Esophagus squamous epithelium (tissue), 5 donors: Measurements from ENCODE around the gene IGF1. TPM values are rescaled to one million over a fixed set of nuclear protein-coding genes. Genes with fewer than 3 reads are reported as not detected.

Experiments used
- DNase-seq: peaks from one replicate; lab custom pipeline; 2025; lab: John Stamatoyannopoulos, UW
- H3K27ac ChIP-seq, 4 donors: fragments of 200-600 bp; sonication (generic); one replicate each; pipeline ENCODE4 v1.5.1; 2016 to 2019; ENCODE audit warnings: mild to moderate bottlenecking in 1 of 4
- H3K27me3 ChIP-seq, 4 donors: fragments of 200-600 bp; sonication (generic); 1 replicate in 3 of 4; 2 replicates in 1 of 4; pipeline versions ENCODE4 v1.5.1 to v1.6.0; 2017 to 2021; ENCODE audit warnings: antibody characterized with exemption in 1 of 4
- H3K36me3 ChIP-seq, 3 donors: fragments of 200-600 bp; sonication (generic); one replicate each; pipeline ENCODE4 v1.5.1; 2016 to 2019
- H3K4me1 ChIP-seq, 3 donors: fragments of 200-600 bp; sonication (generic); one replicate each; pipeline ENCODE4 v1.5.1; 2017 to 2019
- H3K4me3 ChIP-seq, 4 donors: fragments of 200-600 bp; sonication (generic); 1 replicate in 3 of 4; 2 replicates in 1 of 4; pipeline ENCODE4 v1.5.1; 2016 to 2019; ENCODE audit warnings: mild to moderate bottlenecking in 2 of 4, moderate library complexity in 1 of 4
- H3K9me3 ChIP-seq, 3 donors: fragments of 200-600 bp; sonication (generic); one replicate each; pipeline ENCODE4 v1.5.1; 2016 to 2019
- POLR2A ChIP-seq, 4 donors: fragments of 450-650 bp; IDR thresholded peaks; one replicate each; pipeline ENCODE4 v1.6.1; 2017; ENCODE audit warnings: antibody characterized with exemption in 4 of 4, mild to moderate bottlenecking in 4 of 4, moderate library complexity in 3 of 4
- whole genome bisulfite sequencing, 2 donors: methylation state at CpG; one replicate each; pipeline ENCODE4 v1.1.5; 2018; 5-methylcytosine and 5-hydroxymethylcytosine counted together
- intact Hi-C: fragments of 100-400 bp; cut with DNase I; formaldehyde crosslinking; loops from one replicate; pipeline ENCODE4 v1.15.0; 2022
- total RNA-seq, 4 donors: library from RNA; depleted of rRNA; stranded (reverse); fragments of >200 nt; gene quantifications; one replicate each; pipeline ENCODE4 v1.1.0, GENCODE V29; 2016
- TF ChIP-seq, protein P1 (sequence below), 6 experiments: fragments of 450-650 bp in 4 of 6; fragments of 200-600 bp in 2 of 6; sonication (generic) in 2 of 6; IDR thresholded peaks; one replicate each; pipeline ENCODE4 v1.5.1; 2016 to 2019; ENCODE audit warnings: antibody characterized with exemption in 6 of 6, mild to moderate bottlenecking in 4 of 6, moderate library complexity in 4 of 6
- donor health status: DM: yes; HTN: yes; CAD: no.

IGF1 gene
- total RNA-seq, 4 donors from 2014 or later: 0.23 to 36.3 (median 5.6) TPM

DNA sequence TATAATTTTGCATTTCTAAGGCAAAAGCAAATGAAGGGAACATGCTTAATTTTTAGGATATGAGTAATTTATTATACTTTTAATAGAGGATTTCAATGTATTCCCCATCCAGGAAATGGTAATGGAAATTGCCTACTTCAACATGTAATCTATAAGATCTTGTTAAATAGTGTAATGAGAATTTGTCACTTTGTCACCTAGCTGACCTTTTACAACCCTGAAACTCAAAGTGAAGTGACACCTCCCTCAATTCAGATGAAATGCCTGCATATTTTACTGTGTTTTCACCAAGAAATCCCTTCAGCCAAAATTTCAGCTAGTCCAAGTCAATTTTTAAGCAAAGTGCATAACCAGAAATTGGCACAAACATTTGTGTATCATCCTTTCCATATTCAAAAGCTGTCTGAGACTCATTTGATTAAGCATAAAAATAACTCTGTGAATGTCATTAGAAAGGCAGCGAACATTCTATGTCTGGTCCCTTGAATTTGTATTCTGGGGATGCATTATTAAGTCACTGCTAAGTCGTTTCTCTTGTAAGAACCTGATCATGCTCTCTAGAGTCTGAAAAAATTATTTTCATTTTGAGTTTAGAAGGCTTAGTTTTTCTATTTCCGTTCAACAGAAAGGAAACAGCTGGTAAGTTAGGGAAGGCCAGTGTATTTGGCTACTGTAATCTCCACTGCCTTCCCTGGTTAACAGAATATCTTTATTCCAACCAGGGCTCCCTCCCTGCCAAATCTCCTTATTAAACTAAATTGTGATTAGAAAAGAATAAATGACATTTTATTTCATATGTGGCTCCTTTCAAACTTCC is 100.8 kb downstream of the IGF1 start:
- intact Hi-C loops: no loop called here
- H3K4me3 ChIP-seq: no peak overlapping the region
- DNase-seq: no peak
- no peak for TF ChIP-seq POLR2A (IDR thresholded peaks at IDR 0.05)
- TF ChIP-seq, protein P1, sequence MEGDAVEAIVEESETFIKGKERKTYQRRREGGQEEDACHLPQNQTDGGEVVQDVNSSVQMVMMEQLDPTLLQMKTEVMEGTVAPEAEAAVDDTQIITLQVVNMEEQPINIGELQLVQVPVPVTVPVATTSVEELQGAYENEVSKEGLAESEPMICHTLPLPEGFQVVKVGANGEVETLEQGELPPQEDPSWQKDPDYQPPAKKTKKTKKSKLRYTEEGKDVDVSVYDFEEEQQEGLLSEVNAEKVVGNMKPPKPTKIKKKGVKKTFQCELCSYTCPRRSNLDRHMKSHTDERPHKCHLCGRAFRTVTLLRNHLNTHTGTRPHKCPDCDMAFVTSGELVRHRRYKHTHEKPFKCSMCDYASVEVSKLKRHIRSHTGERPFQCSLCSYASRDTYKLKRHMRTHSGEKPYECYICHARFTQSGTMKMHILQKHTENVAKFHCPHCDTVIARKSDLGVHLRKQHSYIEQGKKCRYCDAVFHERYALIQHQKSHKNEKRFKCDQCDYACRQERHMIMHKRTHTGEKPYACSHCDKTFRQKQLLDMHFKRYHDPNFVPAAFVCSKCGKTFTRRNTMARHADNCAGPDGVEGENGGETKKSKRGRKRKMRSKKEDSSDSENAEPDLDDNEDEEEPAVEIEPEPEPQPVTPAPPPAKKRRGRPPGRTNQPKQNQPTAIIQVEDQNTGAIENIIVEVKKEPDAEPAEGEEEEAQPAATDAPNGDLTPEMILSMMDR (IDR thresholded peaks at IDR 0.05): no peak
- no peaks in the 10 kb centered on the region for H3K27me3 ChIP-seq
- H3K27ac ChIP-seq: no peak overlapping the region
- WGBS, 2 donors: 35 to 50% methylated on average over 3 of the region's 3 CpGs
- H3K36me3 ChIP-seq: no peaks in the 10 kb centered on the region
- H3K9me3 ChIP-seq: no peaks in the 10 kb centered on the region
- H3K4me1 ChIP-seq: no peaks in the 10 kb centered on the region

DNA sequence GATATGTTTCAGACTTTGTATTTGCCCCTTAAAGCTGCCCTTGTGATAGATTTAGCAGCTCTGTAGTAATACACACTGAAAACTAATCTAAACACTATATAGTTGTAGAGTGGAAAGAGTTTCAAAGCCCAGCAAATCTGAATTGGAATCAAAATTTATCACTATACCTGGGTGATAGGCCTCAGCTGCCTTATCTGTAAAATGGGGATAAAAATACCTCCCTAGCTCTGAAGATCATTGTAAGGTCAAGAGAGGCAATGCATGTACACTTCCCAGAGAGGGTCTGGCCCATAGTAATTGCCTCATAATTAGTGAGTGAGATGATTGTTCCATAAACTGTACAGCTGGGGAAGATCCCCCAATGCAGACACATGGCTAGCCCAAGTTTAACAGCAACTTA is 103.6 kb downstream of the IGF1 start:
- intact Hi-C loops: no loop called here
- no peak for DNase-seq
- Histone ChIP-seq H3K9me3 (no peaks in the 10 kb centered on the region), H3K36me3 (no peaks in the 10 kb centered on the region), H3K27ac (no peak overlapping the region), H3K4me1 (no peaks in the 10 kb centered on the region), H3K4me3 (no peak overlapping the region), H3K27me3 (no peaks in the 10 kb centered on the region)
- TF ChIP-seq POLR2A (IDR thresholded peaks at IDR 0.05): no peak
- TF ChIP-seq, protein P1 (IDR thresholded peaks at IDR 0.05): no peak

DNA sequence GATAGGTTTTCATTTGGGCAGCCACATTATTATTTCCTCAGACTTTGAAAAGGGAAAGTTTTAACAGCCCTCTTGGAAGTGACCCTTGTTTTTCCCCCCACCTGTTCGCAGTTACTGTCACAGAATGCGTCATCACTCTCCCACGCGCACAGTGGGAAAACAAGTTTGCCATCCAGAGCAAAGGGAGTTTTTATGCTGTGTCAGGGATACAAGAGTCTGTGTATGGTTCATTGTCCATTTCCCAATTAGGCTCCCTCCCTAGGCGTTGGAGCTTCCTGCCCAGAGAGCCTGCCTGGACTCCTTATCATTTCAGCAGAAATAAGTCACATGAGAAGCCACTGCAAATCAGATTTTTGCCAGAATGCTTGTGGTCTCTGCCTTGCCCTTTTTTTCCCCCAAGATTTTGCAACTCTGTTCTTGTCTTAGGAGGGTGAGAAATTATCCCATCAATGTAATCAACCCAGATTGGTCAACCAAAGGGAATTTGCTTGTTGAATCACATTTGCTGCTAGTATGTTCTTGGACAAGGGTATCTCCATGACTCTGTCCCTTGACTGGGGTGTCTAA is 104.1 kb downstream of the IGF1 start:
- 90% methylated on average over 5 of the region's 5 CpGs for WGBS, 2 donors
- DNase-seq: no peak

DNA sequence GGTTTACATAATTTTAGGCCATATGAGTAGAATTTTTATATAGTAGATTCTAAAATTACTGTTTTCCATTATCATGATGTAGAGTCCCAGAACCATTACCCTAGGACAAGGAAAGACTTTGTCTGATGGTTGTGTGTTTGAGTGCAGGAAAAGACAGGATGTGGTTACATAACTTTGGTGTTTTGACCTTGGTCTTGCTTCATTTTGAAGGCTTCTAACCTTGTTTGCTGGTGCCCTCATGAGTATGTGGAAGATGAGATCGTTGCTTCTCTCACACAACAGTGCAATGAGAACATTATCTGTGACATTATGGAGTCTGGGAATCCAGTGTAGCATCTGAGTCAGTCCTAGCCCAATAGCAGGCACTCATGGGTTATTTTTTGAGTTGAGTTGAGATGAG is 106.2 kb downstream of the IGF1 start:
- intact Hi-C loops: no loop called here
- WGBS, 2 donors: 46 to 57% methylated on average over 1 of the region's 1 CpG
- Histone ChIP-seq H3K9me3 (no peaks in the 10 kb centered on the region), H3K36me3 (no peaks in the 10 kb centered on the region), H3K27me3 (no peaks in the 10 kb centered on the region), H3K4me3 (no peak overlapping the region), H3K4me1 (no peaks in the 10 kb centered on the region), H3K27ac (no peak overlapping the region)
- no peak for TF ChIP-seq POLR2A (IDR thresholded peaks at IDR 0.05)
- no peak for DNase-seq

More for the DNA sequence above, 104.1 kb downstream of the IGF1 start:
- no peaks in the 10 kb centered on the region for H3K36me3 ChIP-seq
- no peak overlapping the region for H3K27ac ChIP-seq
- H3K9me3 ChIP-seq: no peaks in the 10 kb centered on the region
- no peaks in the 10 kb centered on the region for H3K4me1 ChIP-seq
- H3K27me3 ChIP-seq: no peaks in the 10 kb centered on the region
- intact Hi-C loops: no loop called here
- no peak overlapping the region for H3K4me3 ChIP-seq
- TF ChIP-seq, protein P1 (IDR thresholded peaks at IDR 0.05): no peak
- TF ChIP-seq POLR2A (IDR thresholded peaks at IDR 0.05): no peak

DNA sequence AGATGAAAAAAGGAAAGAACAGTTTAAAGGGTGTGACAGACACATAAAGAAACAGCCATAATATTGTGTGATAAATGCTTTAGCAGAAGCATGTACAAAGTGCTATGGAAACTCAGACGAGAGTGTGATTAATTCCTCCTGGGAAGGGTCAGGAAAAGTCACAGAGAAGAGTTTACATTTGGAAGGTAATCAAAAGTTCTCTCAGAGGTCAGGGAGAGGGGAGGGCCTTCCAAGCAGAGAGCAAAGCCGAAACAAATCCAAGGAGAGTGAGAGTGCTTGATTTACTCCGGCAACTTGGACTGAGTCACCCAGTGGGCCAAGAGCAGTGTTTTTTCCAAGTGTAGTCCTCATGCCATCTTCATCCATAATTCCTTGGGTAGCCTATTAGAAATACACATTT is 108.3 kb downstream of the IGF1 start:
- no peak for TF ChIP-seq POLR2A (IDR thresholded peaks at IDR 0.05)
- TF ChIP-seq, protein P1 (IDR thresholded peaks at IDR 0.05): no peak
- WGBS, 2 donors: 42 to 45% methylated on average over 3 of the region's 3 CpGs
- Histone ChIP-seq H3K9me3 (no peaks in the 10 kb centered on the region), H3K36me3 (no peaks in the 10 kb centered on the region), H3K27ac (no peak overlapping the region), H3K27me3 (no peaks in the 10 kb centered on the region), H3K4me3 (no peak overlapping the region), H3K4me1 (no peaks in the 10 kb centered on the region)
- no peak for DNase-seq
- intact Hi-C loops: no loop called here
